HL-60 (cell line): Measurements from ENCODE around the gene HOXB5.

Experiments
- CTCF ChIP-seq: IDR thresholded peaks from one replicate; pipeline ENCODE4 v1.5.1; 2011; ENCODE audit warnings: low read length, control low read depth, inconsistent platforms; ENCODE audit not compliant: insufficient read depth
- POLR2AphosphoS5 ChIP-seq: IDR thresholded peaks from 2 replicates; pipeline ENCODE4 v1.6.1; 2012; ENCODE audit warnings: low read depth
- REST ChIP-seq: IDR thresholded peaks from 2 replicates; pipeline ENCODE4 v1.6.1; 2012; ENCODE audit warnings: low read depth; ENCODE audit not compliant: insufficient replicate concordance
- SPI1 ChIP-seq: IDR thresholded peaks from 2 replicates; pipeline ENCODE4 v1.6.1; 2012; ENCODE audit warnings: low read depth, mild to moderate bottlenecking, borderline replicate concordance

GRCh38 chr17:48612854-48613691 lies 19.5 kb upstream of the HOXB5 start:
- TF ChIP-seq CTCF: no peak
- no peak for TF ChIP-seq REST
- TF ChIP-seq SPI1: no peak
- no peak for TF ChIP-seq POLR2AphosphoS5
